Neutrophil (primary cell): Measurements from ENCODE around the gene TSEN2.

Experiments
- H3K27ac ChIP-seq: fragments of 200-600 bp; sonication (generic); 2 replicates; pipeline ENCODE4 v1.5.1; 2016; ENCODE audit warnings: mild to moderate bottlenecking, moderate library complexity
- H3K27me3 ChIP-seq: fragments of 200-600 bp; sonication (generic); 2 replicates; pipeline ENCODE4 v1.6.0; 2016; ENCODE audit warnings: mild to moderate bottlenecking
- H3K36me3 ChIP-seq: fragments of 200-600 bp; sonication (generic); 2 replicates; pipeline ENCODE4 v1.5.1; 2017
- H3K4me1 ChIP-seq, 2 experiments: fragments of 200-600 bp in 1 of 2; sonication (generic) in 1 of 2; 1 replicate in 1 of 2; 2 replicates in 1 of 2; pipeline versions ENCODE4 v1.5.1 to v1.6.1; 2013 to 2016; ENCODE audit warnings: low read depth in 1 of 2, low read length in 1 of 2, mild to moderate bottlenecking in 1 of 2, moderate library complexity in 1 of 2; ENCODE audit not compliant: control insufficient read depth in 1 of 2, insufficient read depth in 1 of 2
- H3K4me3 ChIP-seq, 2 experiments: fragments of 200-600 bp in 1 of 2; sonication (generic) in 1 of 2; 1 replicate in 1 of 2; 2 replicates in 1 of 2; pipeline ENCODE4 v1.5.1; 2013 to 2016; ENCODE audit warnings: low read depth in 1 of 2, low read length in 1 of 2, mild to moderate bottlenecking in 1 of 2, moderate library complexity in 1 of 2
- H3K9me3 ChIP-seq: fragments of 200-600 bp; sonication (generic); 2 replicates; pipeline ENCODE4 v1.5.1; 2016
- CTCF ChIP-seq: fragments of 200-600 bp; sonication (generic); IDR thresholded peaks from 2 replicates; pipeline ENCODE4 v1.5.1; 2016; ENCODE audit warnings: antibody characterized with exemption

TSEN2 gene

DNA sequence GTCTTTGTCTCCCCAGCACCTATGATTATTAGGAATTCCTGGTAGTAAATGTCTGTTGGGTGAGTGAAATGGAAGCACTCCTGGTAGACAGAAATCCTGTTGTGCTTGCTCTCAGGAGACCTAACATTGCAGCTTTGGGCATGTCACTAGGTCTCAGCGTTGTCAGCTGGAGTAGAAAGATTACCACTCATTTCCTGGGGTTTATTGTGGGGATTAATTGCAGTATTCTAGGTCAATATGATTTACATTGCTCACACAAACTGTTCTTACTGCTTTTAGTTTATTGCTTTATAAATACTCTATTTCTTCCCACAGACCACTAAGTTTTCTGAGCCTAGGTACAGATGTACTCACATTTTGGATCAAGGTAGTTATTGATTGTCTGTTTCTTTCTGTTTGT, 5.1 kb downstream of the TSEN2 start:
- Histone ChIP-seq H3K36me3 (no peaks in the 10 kb centered on the region), H3K4me3 (no peak overlapping the region), H3K9me3 (no peaks in the 10 kb centered on the region), H3K27ac (no peak overlapping the region), H3K4me1 (peaks cover 13 to 19% of the 10 kb centered on the region in 2 experiments), H3K27me3 (no peaks in the 10 kb centered on the region)
- TF ChIP-seq CTCF, result no peak

DNA sequence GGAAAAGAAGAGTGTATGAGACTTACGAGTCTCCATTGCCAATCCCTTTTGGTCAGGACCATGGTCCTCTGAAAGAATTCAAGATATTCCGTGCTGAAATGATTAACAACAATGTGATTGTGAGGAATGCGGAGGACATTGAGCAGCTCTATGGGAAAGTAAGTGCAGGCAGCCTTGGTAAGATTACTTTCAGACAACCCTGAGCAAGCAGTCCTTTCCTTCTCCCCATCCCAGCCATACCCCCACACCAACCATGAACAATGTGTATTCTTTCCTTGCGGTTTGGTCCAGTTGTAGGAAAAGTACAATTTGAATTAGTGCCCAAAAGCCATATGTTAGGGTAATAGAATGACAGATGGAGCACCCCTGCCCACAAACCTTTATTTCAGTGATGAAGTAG, 5.6 kb downstream of the TSEN2 start:
- no peaks in the 10 kb centered on the region for H3K36me3 ChIP-seq
- no peak overlapping the region for H3K27ac ChIP-seq
- no peak for TF ChIP-seq CTCF
- H3K4me1 ChIP-seq, result peaks cover 9 to 14% of the 10 kb centered on the region in 2 experiments
- no peak overlapping the region for H3K4me3 ChIP-seq
- H3K27me3 ChIP-seq, result no peaks in the 10 kb centered on the region
- no peaks in the 10 kb centered on the region for H3K9me3 ChIP-seq

DNA sequence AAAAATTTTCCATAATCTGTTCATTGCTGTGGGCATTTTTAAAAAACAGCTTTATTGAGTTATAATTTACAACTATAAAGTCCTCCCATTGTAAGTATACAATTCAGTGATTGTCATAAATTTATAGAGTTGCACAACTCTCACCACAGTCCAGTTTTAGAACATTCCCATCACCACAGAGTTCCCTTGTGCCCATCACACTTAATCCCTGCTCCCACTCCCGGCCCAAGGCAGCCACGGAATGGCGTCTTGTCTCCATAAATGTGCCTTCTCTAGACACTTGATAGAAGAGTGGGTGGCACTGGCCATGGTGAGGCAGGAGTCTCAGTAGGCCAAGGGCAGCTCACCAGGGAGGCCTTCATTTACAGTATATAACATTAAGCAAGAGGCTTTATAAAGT, 6.3 kb downstream of the TSEN2 start:
- Histone ChIP-seq H3K27ac (no peak overlapping the region), H3K4me3 (no peak overlapping the region), H3K27me3 (no peaks in the 10 kb centered on the region), H3K9me3 (no peaks in the 10 kb centered on the region), H3K36me3 (no peaks in the 10 kb centered on the region), H3K4me1 (peaks cover 4 to 7% of the 10 kb centered on the region in 2 experiments)
- no peak for TF ChIP-seq CTCF

GRCh38 chr3:12495749-12496452, 11.6 kb downstream of the TSEN2 start:
- Histone ChIP-seq H3K36me3 (no peaks in the 10 kb centered on the region), H3K9me3 (no peaks in the 10 kb centered on the region), H3K4me3 (no peak overlapping the region), H3K27me3 (no peaks in the 10 kb centered on the region), H3K27ac (no peak overlapping the region), H3K4me1 (no peaks in the 10 kb centered on the region)
- no peak for TF ChIP-seq CTCF

GRCh38 chr3:12496453-12496761, 12.1 kb downstream of the TSEN2 start:
- no peak overlapping the region for H3K4me3 ChIP-seq
- H3K4me1 ChIP-seq, result no peaks in the 10 kb centered on the region
- no peak overlapping the region for H3K27ac ChIP-seq
- no peaks in the 10 kb centered on the region for H3K9me3 ChIP-seq
- no peaks in the 10 kb centered on the region for H3K27me3 ChIP-seq
- no peaks in the 10 kb centered on the region for H3K36me3 ChIP-seq
- no peak for TF ChIP-seq CTCF
